ENCODE measurements around the gene MYH6. TPM values are rescaled to one million over a fixed set of nuclear protein-coding genes. Genes with fewer than 3 reads are reported as not detected.
A peak's percentile ranks its signal among the peaks of the same experiment; 100 is the strongest.
"Not testable (repeated sequence)": the region's sequence is repeated elsewhere in the genome, so short reads cannot be mapped to it uniquely, and the experiment has no call there.

The MYH6 gene
- polyA plus RNA-seq, 3 donors: not detected

DNA sequence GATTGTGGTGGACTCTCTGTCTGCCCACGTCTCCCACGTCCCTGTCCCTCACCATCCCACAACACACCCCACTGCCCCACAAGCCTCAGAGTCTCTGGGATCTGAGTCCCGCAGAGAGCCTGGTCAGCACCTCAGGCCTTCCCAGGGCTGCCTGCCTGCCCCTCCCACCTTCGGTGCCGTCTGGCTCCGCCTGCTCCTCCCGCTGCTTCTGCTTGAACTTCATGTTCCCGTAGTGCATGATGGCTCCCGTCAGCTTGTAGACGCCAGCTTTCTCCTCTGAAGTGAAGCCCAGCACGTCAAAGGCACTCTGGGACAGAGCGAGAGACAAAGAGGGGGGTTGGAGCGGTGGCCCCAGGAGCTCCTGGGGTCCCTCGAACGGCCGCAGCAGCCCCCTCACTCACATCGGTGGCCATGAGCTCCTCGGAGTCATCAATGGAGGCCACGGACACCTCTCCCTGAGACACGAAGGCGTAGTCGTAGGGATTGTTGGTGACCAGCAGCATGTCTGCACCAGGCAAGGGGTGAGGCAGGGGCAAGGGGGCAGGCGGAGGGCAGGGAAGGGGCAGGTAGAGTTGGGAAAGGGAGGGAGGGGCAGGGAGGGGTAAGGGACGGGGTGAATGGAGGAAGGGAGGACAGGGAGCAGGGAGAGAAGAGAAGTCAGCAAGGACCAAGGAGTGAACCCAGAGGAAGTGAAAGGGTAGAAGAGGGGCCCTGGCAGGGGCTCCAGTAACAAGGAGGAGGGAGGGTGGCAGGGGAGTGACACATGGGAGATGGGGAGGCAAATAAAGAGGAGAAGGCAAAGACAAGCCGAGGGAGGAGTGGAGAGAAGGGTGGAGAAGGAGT is 5.6 kb downstream of the MYH6 start:
- peaks cover 19% of the 10 kb centered on the region for H3K4me1 Mint-ChIP-seq
- Histone ChIP-seq H3K4me3 (replicated peaks in 1 of 3; ENCODE audit: low read depth in 2 of 3, low read length in 3 of 3) (no peak overlapping the region), H4K20me1 (ENCODE audit: insufficient read depth, low read length) (no peaks in the 10 kb centered on the region), H3K4me2 (replicated peaks; ENCODE audit: extremely low read depth, low read length, poor library complexity, severe bottlenecking) (no peak overlapping the region), H3K9ac (ENCODE audit: insufficient read depth, low read length, poor library complexity, severe bottlenecking) (no peak overlapping the region), H2AFZ (ENCODE audit: insufficient read depth, low read depth, low read length, poor library complexity, severe bottlenecking) (no peak overlapping the region), H3K79me2 (ENCODE audit: insufficient read depth, low read length) (no peaks in the 10 kb centered on the region), H3K36me3 (replicated peaks in 1 of 2; ENCODE audit: control insufficient read depth in 1 of 2, insufficient read depth in 2 of 2, low read length in 2 of 2) (no peaks in the 10 kb centered on the region), H3K4me1 (ENCODE audit: control insufficient read depth in 1 of 2, insufficient read depth in 2 of 2, low read length in 2 of 2) (peaks cover 5 to 7% of the 10 kb centered on the region in 2 donors), H3K9me3 (replicated peaks in 1 of 2; ENCODE audit: control insufficient read depth in 1 of 2, insufficient read depth in 1 of 2, low read length in 2 of 2) (no peaks in the 10 kb centered on the region), H3K27ac (ENCODE audit: low read depth in 1 of 2, low read length in 2 of 2) (no peak overlapping the region), H3K27me3 (ENCODE audit: control insufficient read depth in 2 of 2, insufficient read depth in 2 of 2, low read length in 2 of 2) (no peaks in the 10 kb centered on the region)
- H3K9me3 Mint-ChIP-seq: no peaks in the 10 kb centered on the region
- H3K4me3 Mint-ChIP-seq: no peak overlapping the region
- no peak overlapping the region for H3K27ac Mint-ChIP-seq
- H3K27me3 Mint-ChIP-seq (ENCODE audit: low read depth in 3 of 3): peaks cover 3 to 15% (median 5%) of the 10 kb centered on the region in 3 donors
- DNase-seq: no peak
- intact Hi-C loops (cut with micrococcal nuclease): no loop called here
- TF ChIP-seq, protein P1, sequence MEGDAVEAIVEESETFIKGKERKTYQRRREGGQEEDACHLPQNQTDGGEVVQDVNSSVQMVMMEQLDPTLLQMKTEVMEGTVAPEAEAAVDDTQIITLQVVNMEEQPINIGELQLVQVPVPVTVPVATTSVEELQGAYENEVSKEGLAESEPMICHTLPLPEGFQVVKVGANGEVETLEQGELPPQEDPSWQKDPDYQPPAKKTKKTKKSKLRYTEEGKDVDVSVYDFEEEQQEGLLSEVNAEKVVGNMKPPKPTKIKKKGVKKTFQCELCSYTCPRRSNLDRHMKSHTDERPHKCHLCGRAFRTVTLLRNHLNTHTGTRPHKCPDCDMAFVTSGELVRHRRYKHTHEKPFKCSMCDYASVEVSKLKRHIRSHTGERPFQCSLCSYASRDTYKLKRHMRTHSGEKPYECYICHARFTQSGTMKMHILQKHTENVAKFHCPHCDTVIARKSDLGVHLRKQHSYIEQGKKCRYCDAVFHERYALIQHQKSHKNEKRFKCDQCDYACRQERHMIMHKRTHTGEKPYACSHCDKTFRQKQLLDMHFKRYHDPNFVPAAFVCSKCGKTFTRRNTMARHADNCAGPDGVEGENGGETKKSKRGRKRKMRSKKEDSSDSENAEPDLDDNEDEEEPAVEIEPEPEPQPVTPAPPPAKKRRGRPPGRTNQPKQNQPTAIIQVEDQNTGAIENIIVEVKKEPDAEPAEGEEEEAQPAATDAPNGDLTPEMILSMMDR (IDR thresholded peaks at IDR 0.05): no peak
- WGBS (ENCODE audit: insufficient coverage): 82% methylated on average over 21 of the region's 25 CpGs
- no peaks in the 10 kb centered on the region for H3K36me3 Mint-ChIP-seq

DNA sequence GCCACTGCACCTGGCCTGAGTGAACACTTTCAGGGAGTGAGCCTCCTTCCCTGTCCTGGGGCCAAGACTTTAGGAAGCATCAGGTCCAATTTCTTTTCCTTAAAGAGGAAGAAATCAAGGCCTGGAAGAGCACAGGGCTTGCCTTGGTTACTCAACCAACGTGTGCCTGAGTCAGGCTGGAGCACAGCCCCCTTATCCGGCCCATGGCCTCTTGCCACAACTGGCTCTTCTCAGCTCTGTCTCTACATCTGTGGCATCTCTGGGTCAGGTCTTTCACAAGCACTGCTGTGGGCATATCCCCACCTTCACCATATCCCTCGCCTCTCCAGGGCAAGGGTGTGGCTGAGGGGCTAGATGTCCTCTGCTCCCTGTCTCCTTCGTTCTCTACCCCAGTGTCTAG is 6.8 kb downstream of the MYH6 start:
- peak in 1 of 3 donors; percentile 12 for DNase-seq
- Histone ChIP-seq H3K27ac (ENCODE audit: low read depth in 1 of 2, low read length in 2 of 2) (no peak overlapping the region), H3K27me3 (ENCODE audit: control insufficient read depth in 2 of 2, insufficient read depth in 2 of 2, low read length in 2 of 2) (no peaks in the 10 kb centered on the region), H3K9me3 (replicated peaks in 1 of 2; ENCODE audit: control insufficient read depth in 1 of 2, insufficient read depth in 1 of 2, low read length in 2 of 2) (no peaks in the 10 kb centered on the region), H3K9ac (ENCODE audit: insufficient read depth, low read length, poor library complexity, severe bottlenecking) (no peak overlapping the region), H4K20me1 (ENCODE audit: insufficient read depth, low read length) (no peaks in the 10 kb centered on the region), H3K4me3 (replicated peaks in 1 of 3; ENCODE audit: low read depth in 2 of 3, low read length in 3 of 3) (no peak overlapping the region), H3K4me2 (replicated peaks; ENCODE audit: extremely low read depth, low read length, poor library complexity, severe bottlenecking) (no peak overlapping the region), H3K4me1 (ENCODE audit: control insufficient read depth in 1 of 2, insufficient read depth in 2 of 2, low read length in 2 of 2) (peaks cover 5 to 7% of the 10 kb centered on the region in 2 donors), H3K79me2 (ENCODE audit: insufficient read depth, low read length) (no peaks in the 10 kb centered on the region), H2AFZ (ENCODE audit: insufficient read depth, low read depth, low read length, poor library complexity, severe bottlenecking) (no peak overlapping the region), H3K36me3 (replicated peaks in 1 of 2; ENCODE audit: control insufficient read depth in 1 of 2, insufficient read depth in 2 of 2, low read length in 2 of 2) (no peaks in the 10 kb centered on the region)
- intact Hi-C loops (cut with micrococcal nuclease): no loop called here
- H3K4me1 Mint-ChIP-seq: peaks cover 19% of the 10 kb centered on the region
- no peaks in the 10 kb centered on the region for H3K36me3 Mint-ChIP-seq
- H3K4me3 Mint-ChIP-seq: no peak overlapping the region
- H3K27me3 Mint-ChIP-seq (ENCODE audit: low read depth in 3 of 3): peaks cover 3 to 13% (median 4%) of the 10 kb centered on the region in 3 donors
- WGBS (ENCODE audit: insufficient coverage): 40% methylated on average over 4 of the region's 4 CpGs
- no peak overlapping the region for H3K27ac Mint-ChIP-seq
- TF ChIP-seq, protein P1 (IDR thresholded peaks at IDR 0.05): no peak
- H3K9me3 Mint-ChIP-seq: no peaks in the 10 kb centered on the region

DNA sequence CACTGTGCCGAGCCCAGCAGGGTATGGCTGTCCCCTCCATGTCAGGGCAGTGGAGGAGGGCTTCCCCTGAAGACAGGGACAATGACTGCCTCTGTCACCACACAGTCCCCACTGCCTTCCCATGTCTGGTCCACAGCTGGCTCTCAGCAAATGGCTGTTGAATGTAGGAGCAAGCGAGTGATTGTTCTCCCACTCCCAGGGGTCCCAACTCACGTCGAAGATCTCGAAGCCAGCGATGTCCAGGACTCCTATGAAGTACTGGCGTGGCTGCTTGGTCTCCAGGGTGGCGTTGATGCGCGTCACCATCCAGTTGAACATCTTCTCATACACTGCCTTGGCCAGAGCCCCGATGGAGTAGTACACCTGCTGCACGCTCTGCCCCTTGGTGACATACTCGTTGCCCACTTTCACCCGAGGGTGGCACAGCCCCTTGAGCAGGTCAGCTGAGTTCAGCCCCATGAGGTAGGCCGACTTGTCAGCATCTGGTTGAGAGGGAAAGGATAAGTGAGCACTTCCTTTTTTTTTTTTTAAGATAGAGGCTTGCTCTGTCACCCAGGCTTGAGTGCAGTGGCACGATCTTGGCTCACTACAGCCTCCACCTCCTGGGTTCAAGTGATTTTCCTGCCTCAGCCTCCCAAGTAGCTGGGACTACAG is 7.5 kb downstream of the MYH6 start:
- H3K9me3 ChIP-seq (replicated peaks in 1 of 2; ENCODE audit: control insufficient read depth in 1 of 2, insufficient read depth in 1 of 2, low read length in 2 of 2); H3K4me1 ChIP-seq (ENCODE audit: control insufficient read depth in 1 of 2, insufficient read depth in 2 of 2, low read length in 2 of 2); H3K36me3 ChIP-seq (replicated peaks in 1 of 2; ENCODE audit: control insufficient read depth in 1 of 2, insufficient read depth in 2 of 2, low read length in 2 of 2); H3K79me2 ChIP-seq (ENCODE audit: insufficient read depth, low read length); DNase-seq; H3K27ac ChIP-seq (ENCODE audit: low read depth in 1 of 2, low read length in 2 of 2); H3K4me3 ChIP-seq (replicated peaks in 1 of 3; ENCODE audit: low read depth in 2 of 3, low read length in 3 of 3); H4K20me1 ChIP-seq (ENCODE audit: insufficient read depth, low read length); H3K36me3 Mint-ChIP-seq; H3K4me3 Mint-ChIP-seq; H3K27me3 ChIP-seq (ENCODE audit: control insufficient read depth in 2 of 2, insufficient read depth in 2 of 2, low read length in 2 of 2); H3K27ac Mint-ChIP-seq; H3K4me2 ChIP-seq (replicated peaks; ENCODE audit: extremely low read depth, low read length, poor library complexity, severe bottlenecking); H3K9me3 Mint-ChIP-seq; H2AFZ ChIP-seq (ENCODE audit: insufficient read depth, low read depth, low read length, poor library complexity, severe bottlenecking); intact Hi-C loops (cut with micrococcal nuclease); H3K9ac ChIP-seq (ENCODE audit: insufficient read depth, low read length, poor library complexity, severe bottlenecking): not testable (repeated sequence)
- Mint-ChIP-seq H3K4me1 (peaks cover 19% of the 10 kb centered on the region), H3K27me3 (ENCODE audit: low read depth in 3 of 3) (peaks cover 3 to 11% (median 4%) of the 10 kb centered on the region in 3 donors)
- 73% methylated on average over 6 of the region's 16 CpGs for WGBS (ENCODE audit: insufficient coverage)
